Upper lobe of left lung (tissue), 4 donors: Measurements from ENCODE around the gene RNH1.

Source experiments
- EP300 ChIP-seq, 4 donors: sonication (generic); formaldehyde crosslinking; IDR thresholded peaks; one replicate each; pipeline ENCODE4 v1.5.1; 2017; ENCODE audit warnings: antibody characterized with exemption in 4 of 4, control low read depth in 2 of 4
- TF ChIP-seq, protein P1 (sequence below), 6 experiments: fragments of 450-650 bp in 4 of 6; fragments of 200-600 bp in 2 of 6; sonication (generic) in 2 of 6; IDR thresholded peaks; one replicate each; pipeline ENCODE4 v1.5.1; 2016 to 2019; ENCODE audit warnings: antibody characterized with exemption in 6 of 6

- TF ChIP-seq, protein P1, sequence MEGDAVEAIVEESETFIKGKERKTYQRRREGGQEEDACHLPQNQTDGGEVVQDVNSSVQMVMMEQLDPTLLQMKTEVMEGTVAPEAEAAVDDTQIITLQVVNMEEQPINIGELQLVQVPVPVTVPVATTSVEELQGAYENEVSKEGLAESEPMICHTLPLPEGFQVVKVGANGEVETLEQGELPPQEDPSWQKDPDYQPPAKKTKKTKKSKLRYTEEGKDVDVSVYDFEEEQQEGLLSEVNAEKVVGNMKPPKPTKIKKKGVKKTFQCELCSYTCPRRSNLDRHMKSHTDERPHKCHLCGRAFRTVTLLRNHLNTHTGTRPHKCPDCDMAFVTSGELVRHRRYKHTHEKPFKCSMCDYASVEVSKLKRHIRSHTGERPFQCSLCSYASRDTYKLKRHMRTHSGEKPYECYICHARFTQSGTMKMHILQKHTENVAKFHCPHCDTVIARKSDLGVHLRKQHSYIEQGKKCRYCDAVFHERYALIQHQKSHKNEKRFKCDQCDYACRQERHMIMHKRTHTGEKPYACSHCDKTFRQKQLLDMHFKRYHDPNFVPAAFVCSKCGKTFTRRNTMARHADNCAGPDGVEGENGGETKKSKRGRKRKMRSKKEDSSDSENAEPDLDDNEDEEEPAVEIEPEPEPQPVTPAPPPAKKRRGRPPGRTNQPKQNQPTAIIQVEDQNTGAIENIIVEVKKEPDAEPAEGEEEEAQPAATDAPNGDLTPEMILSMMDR (IDR thresholded peaks at IDR 0.05): no peak
- no peak for TF ChIP-seq EP300 (IDR thresholded peaks at IDR 0.05)
Observed at GRCh38 chr11:446891-447290, 60.2 kb downstream of the RNH1 start.
